ENCODE measurements around the gene CLEC4M. TPM values are rescaled to one million over a fixed set of nuclear protein-coding genes. Genes with fewer than 3 reads are reported as not detected.

The CLEC4M gene
- total and polyA plus RNA-seq, 2 of the 8 experiments (the other 6 are each of a cell fraction or from before 2014, with no cell fraction given), result not detected

DNA sequence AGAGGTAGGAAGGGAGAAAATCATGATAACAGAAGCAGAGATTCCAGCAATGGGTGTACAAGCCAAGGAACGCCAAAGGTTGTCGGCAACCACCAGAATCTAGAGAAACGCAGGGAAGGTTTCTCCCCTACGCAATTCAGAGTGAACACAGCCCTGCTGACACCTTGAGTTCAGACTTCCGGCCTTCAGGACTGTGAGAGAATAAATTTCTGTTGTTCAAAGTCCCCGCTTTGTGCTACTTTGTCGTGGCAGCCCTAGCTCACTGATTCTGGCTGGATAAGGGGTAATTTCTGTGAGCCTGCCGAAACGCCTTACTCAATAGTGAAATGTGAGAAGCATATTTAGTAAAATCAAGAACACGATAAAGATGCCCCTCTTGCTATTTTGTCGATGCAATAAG is 25.8 kb upstream of the CLEC4M start:
- Histone ChIP-seq H2BK120ac (replicated peaks; ENCODE audit: low read depth, low read length) (no peak overlapping the region), H2BK20ac (ENCODE audit: low read length) (no peak overlapping the region), H3K4me2 (ENCODE audit: insufficient read depth in 1 of 2, low read depth in 2 of 2, low read length in 2 of 2) (no peak overlapping the region), H3K23me2 (ENCODE audit: low read depth, low read length) (no peaks in the 10 kb centered on the region), H3K23ac (ENCODE audit: insufficient read length) (no peak overlapping the region), H3K9ac (replicated peaks in 1 of 4; ENCODE audit: extremely low read depth in 1 of 4, low read depth in 3 of 4, low read length in 3 of 4) (no peak overlapping the region), H3K27me3 (replicated peaks in 1 of 4; ENCODE audit: control insufficient read depth in 3 of 4, extremely low read depth in 1 of 4, insufficient read depth in 3 of 4, low read length in 3 of 4) (peaks cover 0 to 6% (median under 1%) of the 10 kb centered on the region in 4 experiments; a peak in 4 of 7 replicates), H3K27ac (ENCODE audit: low read depth, low read length) (no peak overlapping the region), H3K79me2 (ENCODE audit: control insufficient read depth in 1 of 2, insufficient read depth in 2 of 2, low read length in 2 of 2) (no peaks in the 10 kb centered on the region), H4K91ac (replicated peaks; ENCODE audit: insufficient read length, low read length) (no peak overlapping the region), H3K36me3 (ENCODE audit: control insufficient read depth in 2 of 4, insufficient read depth in 4 of 4, low read length in 3 of 4) (no peaks in the 10 kb centered on the region), H3K79me1 (ENCODE audit: low read depth, low read length) (no peaks in the 10 kb centered on the region), H3K56ac (replicated peaks; ENCODE audit: insufficient read length, low read depth, low read length) (no peak overlapping the region), H4K5ac (ENCODE audit: insufficient read length, low read depth, low read length) (no peak overlapping the region), H3K4me3 (ENCODE audit: extremely low read depth in 1 of 4, insufficient read depth in 2 of 4, low read depth in 3 of 4, low read length in 4 of 4) (no peak overlapping the region), H3K4me1 (replicated peaks in 1 of 4; ENCODE audit: control insufficient read depth in 3 of 4, insufficient read depth in 4 of 4, low read length in 3 of 4) (peaks cover 0 to 3% (median 0%) of the 10 kb centered on the region in 4 experiments; a peak in 1 of 7 replicates), H2AFZ (ENCODE audit: low read length) (no peak overlapping the region), H3K9me3 (ENCODE audit: insufficient read depth in 2 of 2, low read depth in 1 of 2, low read length in 1 of 2) (no peaks in the 10 kb centered on the region), H2BK12ac (ENCODE audit: low read depth, low read length) (no peak overlapping the region), H4K20me1 (replicated peaks in 1 of 2; ENCODE audit: control insufficient read depth in 1 of 2, insufficient read depth in 2 of 2, low read length in 2 of 2) (no peaks in the 10 kb centered on the region), H3K4ac (replicated peaks; ENCODE audit: insufficient read length, low read depth, low read length) (no peak overlapping the region), H4K8ac (ENCODE audit: extremely low read depth, insufficient read depth, low read length) (no peak overlapping the region), H2AK5ac (ENCODE audit: low read depth, low read length) (no peak overlapping the region), H3K18ac (ENCODE audit: extremely low read depth, low read length) (no peak overlapping the region), H2BK5ac (ENCODE audit: low read depth, low read length) (no peak overlapping the region), H3K14ac (ENCODE audit: insufficient read length) (no peak overlapping the region), H2BK15ac (ENCODE audit: low read length) (no peak overlapping the region)
- FAIRE-seq, result no peak
- ChIA-PET POLR2A (ENCODE audit: partially characterized antibody) (no interaction called here), CTCF (ENCODE audit: partially characterized antibody) (interaction anchor here (0.7 to 1.5 kb wide), 2 partner anchors 12 to 1221 kb away, joined by 3 to 4 read pairs; no protein-coding TSS in a partner anchor)
- DNase-seq (ENCODE audit: low read depth in 1 of 2, low spot score in 2 of 2), result no peak
- TF ChIP-seq NRF1 (IDR thresholded peaks at IDR 0.05; ENCODE audit: low read depth, low read length), result no peak
- TF ChIP-seq RFX5 (IDR thresholded peaks at IDR 0.05; ENCODE audit: borderline replicate concordance, low read depth, low read length), result no peak
- no peak for TF ChIP-seq HDAC6 (IDR thresholded peaks at IDR 0.05; ENCODE audit: low read depth, low read length)
- no peak for TF ChIP-seq POU5F1 (IDR thresholded peaks at IDR 0.05; ENCODE audit: low read depth, low read length)
- no peak for TF ChIP-seq CEBPB (IDR thresholded peaks at IDR 0.05; ENCODE audit: low read depth, low read length)
- 89% methylated on average over 11 of the region's 11 CpGs; no CpG with 5 or more reads in 1 of the 2 experiments for WGBS, 2 experiments (ENCODE audit: extremely low coverage in 1 of 2, insufficient coverage in 1 of 2, insufficient read length in 1 of 2, insufficient replicate concordance in 2 of 2, low coverage in 1 of 2, low lambda C conversion rate in 2 of 2, missing lambda C conversion rate in 1 of 2)

Measured in H1 (cell line).